ENCODE measurements around the gene LMBR1.
"Not testable (repeated sequence)": the region's sequence is repeated elsewhere in the genome, so short reads cannot be mapped to it uniquely, and the experiment has no call there.

The LMBR1 gene

GRCh38 chr7:156868363-156868762, 24.6 kb downstream of the LMBR1 start:
- not testable (repeated sequence) for H3K9me3 ChIP-seq (ENCODE audit: low read length); H3K27ac ChIP-seq (ENCODE audit: low read depth, low read length); H3K4me3 ChIP-seq (ENCODE audit: low read depth in 1 of 2, low read length in 2 of 2); H3K4me1 ChIP-seq (ENCODE audit: insufficient read depth, low read length); H3K36me3 ChIP-seq (ENCODE audit: insufficient read depth, low read length); H3K9ac ChIP-seq (ENCODE audit: low read length); H3K27me3 ChIP-seq (ENCODE audit: control insufficient read depth in 1 of 2, insufficient read depth in 2 of 2, low read length in 2 of 2)

DNA sequence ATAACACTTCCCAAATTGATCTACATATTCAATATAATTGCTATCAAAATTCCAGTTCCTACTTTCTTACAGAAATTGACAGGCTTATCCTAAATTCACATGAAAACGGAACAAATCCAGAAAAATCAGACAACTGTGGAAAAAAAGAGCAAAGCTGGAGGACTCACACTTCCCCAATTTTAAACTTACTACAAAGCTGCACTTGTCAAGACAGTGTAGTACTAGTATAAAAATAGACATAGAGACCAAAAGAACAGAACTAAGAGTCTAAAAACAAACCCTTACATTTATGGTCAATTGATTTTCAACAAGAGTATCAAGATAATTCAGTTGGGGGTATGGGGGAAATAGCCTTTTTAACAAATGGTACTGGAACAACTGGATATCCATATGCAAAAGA, 27.5 kb downstream of the LMBR1 start:
- H3K9me3 ChIP-seq (ENCODE audit: low read length) = no peaks in the 10 kb centered on the region
- H3K27ac ChIP-seq (ENCODE audit: low read depth, low read length) = no peak overlapping the region

GRCh38 chr7:156862022-156862421, 31.0 kb downstream of the LMBR1 start:
- not testable (repeated sequence) for H3K27ac ChIP-seq (ENCODE audit: low read depth, low read length); H3K9ac ChIP-seq (ENCODE audit: low read length); H3K9me3 ChIP-seq (ENCODE audit: low read length); H3K4me1 ChIP-seq (ENCODE audit: insufficient read depth, low read length); H3K36me3 ChIP-seq (ENCODE audit: insufficient read depth, low read length); H3K4me3 ChIP-seq (ENCODE audit: low read depth in 1 of 2, low read length in 2 of 2); H3K27me3 ChIP-seq (ENCODE audit: control insufficient read depth in 1 of 2, insufficient read depth in 2 of 2, low read length in 2 of 2)

More for the DNA sequence above, 27.5 kb downstream of the LMBR1 start:
- H3K4me1 ChIP-seq (ENCODE audit: insufficient read depth, low read length) = no peaks in the 10 kb centered on the region
- no peak overlapping the region for H3K9ac ChIP-seq (ENCODE audit: low read length)
- no peak overlapping the region for H3K4me3 ChIP-seq (ENCODE audit: low read depth in 1 of 2, low read length in 2 of 2)
- no peaks in the 10 kb centered on the region for H3K36me3 ChIP-seq (ENCODE audit: insufficient read depth, low read length)
- no peaks in the 10 kb centered on the region for H3K27me3 ChIP-seq (ENCODE audit: control insufficient read depth in 1 of 2, insufficient read depth in 2 of 2, low read length in 2 of 2)

DNA sequence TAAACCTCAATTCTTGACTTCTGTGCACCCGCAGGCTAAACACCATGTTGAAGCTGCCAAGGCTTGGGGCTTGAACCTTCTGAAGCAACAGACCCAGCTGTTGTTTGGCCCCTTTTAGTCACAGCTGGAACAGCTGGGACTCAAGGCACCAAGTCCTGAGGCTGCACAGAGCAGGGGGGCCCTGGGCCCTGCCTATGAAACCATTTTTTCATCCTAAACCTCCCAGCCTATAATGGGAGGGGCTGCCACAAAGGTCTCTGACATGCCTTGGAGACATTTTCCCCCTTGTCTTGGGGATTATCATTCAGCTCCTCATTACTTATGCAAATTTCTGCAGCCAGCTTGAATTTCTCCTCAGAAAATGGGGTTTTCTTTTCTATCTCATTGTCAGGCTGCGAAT, 31.8 kb downstream of the LMBR1 start:
- Histone ChIP-seq H3K9me3 (ENCODE audit: low read length) (no peaks in the 10 kb centered on the region), H3K36me3 (ENCODE audit: insufficient read depth, low read length) (no peaks in the 10 kb centered on the region), H3K9ac (ENCODE audit: low read length) (no peak overlapping the region), H3K4me1 (ENCODE audit: insufficient read depth, low read length) (no peaks in the 10 kb centered on the region), H3K27me3 (ENCODE audit: control insufficient read depth in 1 of 2, insufficient read depth in 2 of 2, low read length in 2 of 2) (no peaks in the 10 kb centered on the region), H3K4me3 (ENCODE audit: low read depth in 1 of 2, low read length in 2 of 2) (no peak overlapping the region), H3K27ac (ENCODE audit: low read depth, low read length) (no peak overlapping the region)

GRCh38 chr7:156860099-156860498, 32.9 kb downstream of the LMBR1 start:
- H3K4me1 ChIP-seq (ENCODE audit: insufficient read depth, low read length); H3K4me3 ChIP-seq (ENCODE audit: low read depth in 1 of 2, low read length in 2 of 2); H3K9ac ChIP-seq (ENCODE audit: low read length); H3K27ac ChIP-seq (ENCODE audit: low read depth, low read length); H3K9me3 ChIP-seq (ENCODE audit: low read length); H3K27me3 ChIP-seq (ENCODE audit: control insufficient read depth in 1 of 2, insufficient read depth in 2 of 2, low read length in 2 of 2); H3K36me3 ChIP-seq (ENCODE audit: insufficient read depth, low read length): not testable (repeated sequence)

GRCh38 chr7:156858523-156858922, 34.5 kb downstream of the LMBR1 start:
- no peaks in the 10 kb centered on the region for H3K36me3 ChIP-seq (ENCODE audit: insufficient read depth, low read length)
- no peaks in the 10 kb centered on the region for H3K27me3 ChIP-seq (ENCODE audit: control insufficient read depth in 1 of 2, insufficient read depth in 2 of 2, low read length in 2 of 2)
- H3K4me3 ChIP-seq (ENCODE audit: low read depth in 1 of 2, low read length in 2 of 2) = no peak overlapping the region
- H3K9me3 ChIP-seq (ENCODE audit: low read length) = peaks cover 3% of the 10 kb centered on the region
- H3K27ac ChIP-seq (ENCODE audit: low read depth, low read length) = no peak overlapping the region
- no peaks in the 10 kb centered on the region for H3K4me1 ChIP-seq (ENCODE audit: insufficient read depth, low read length)
- H3K9ac ChIP-seq (ENCODE audit: low read length) = no peak overlapping the region

GRCh38 chr7:156857757-156858156, 35.2 kb downstream of the LMBR1 start:
- no peak overlapping the region for H3K9ac ChIP-seq (ENCODE audit: low read length)
- no peaks in the 10 kb centered on the region for H3K36me3 ChIP-seq (ENCODE audit: insufficient read depth, low read length)
- H3K9me3 ChIP-seq (ENCODE audit: low read length) = peaks cover 3% of the 10 kb centered on the region
- no peak overlapping the region for H3K27ac ChIP-seq (ENCODE audit: low read depth, low read length)
- no peaks in the 10 kb centered on the region for H3K4me1 ChIP-seq (ENCODE audit: insufficient read depth, low read length)
- no peaks in the 10 kb centered on the region for H3K27me3 ChIP-seq (ENCODE audit: control insufficient read depth in 1 of 2, insufficient read depth in 2 of 2, low read length in 2 of 2)
- no peak overlapping the region for H3K4me3 ChIP-seq (ENCODE audit: low read depth in 1 of 2, low read length in 2 of 2)

DNA sequence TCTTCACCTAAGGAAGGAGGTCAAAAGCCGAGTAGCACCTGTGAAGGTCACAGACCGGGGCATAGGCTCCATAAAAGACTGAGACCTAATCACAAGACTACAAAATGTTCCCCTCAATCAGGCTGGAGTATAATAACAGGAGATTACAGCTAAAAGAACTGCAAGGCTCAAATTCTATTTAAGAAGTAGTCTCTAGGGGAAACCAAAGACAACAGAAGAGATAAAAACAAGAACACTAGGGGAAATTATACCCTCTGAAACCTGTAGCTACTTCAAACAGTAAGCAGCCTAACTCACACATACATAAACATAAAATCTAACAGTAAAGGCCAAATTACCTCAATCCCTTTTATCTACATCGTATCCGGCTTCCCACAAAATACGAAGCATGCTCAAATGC, 38.3 kb downstream of the LMBR1 start:
- Histone ChIP-seq H3K36me3 (ENCODE audit: insufficient read depth, low read length) (no peaks in the 10 kb centered on the region), H3K4me3 (ENCODE audit: low read depth in 1 of 2, low read length in 2 of 2) (no peak overlapping the region), H3K27ac (ENCODE audit: low read depth, low read length) (no peak overlapping the region), H3K4me1 (ENCODE audit: insufficient read depth, low read length) (no peaks in the 10 kb centered on the region), H3K9me3 (ENCODE audit: low read length) (peaks cover 7% of the 10 kb centered on the region), H3K27me3 (ENCODE audit: control insufficient read depth in 1 of 2, insufficient read depth in 2 of 2, low read length in 2 of 2) (no peaks in the 10 kb centered on the region), H3K9ac (ENCODE audit: low read length) (no peak overlapping the region)

DNA sequence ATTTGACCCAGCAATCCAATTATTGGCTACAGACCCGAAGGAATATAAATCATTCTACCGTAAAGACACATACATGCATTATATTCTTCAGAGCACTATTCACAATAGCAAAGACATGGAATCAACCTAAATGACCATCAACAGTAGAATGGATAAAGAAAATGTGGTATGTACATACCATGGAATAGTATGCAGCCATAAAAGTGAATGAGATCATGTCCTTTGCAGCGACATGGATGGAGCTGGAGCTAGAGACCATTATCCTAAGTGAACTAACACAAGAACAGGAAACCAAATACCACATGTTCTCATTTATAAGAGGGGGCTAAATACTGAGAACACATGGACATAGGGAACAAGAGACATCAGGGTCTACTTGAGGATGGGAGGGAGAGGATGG, 44.0 kb downstream of the LMBR1 start:
- Histone ChIP-seq H3K36me3 (ENCODE audit: insufficient read depth, low read length) (no peaks in the 10 kb centered on the region), H3K27ac (ENCODE audit: low read depth, low read length) (no peak overlapping the region), H3K27me3 (ENCODE audit: control insufficient read depth in 1 of 2, insufficient read depth in 2 of 2, low read length in 2 of 2) (no peaks in the 10 kb centered on the region), H3K4me3 (ENCODE audit: low read depth in 1 of 2, low read length in 2 of 2) (no peak overlapping the region), H3K9me3 (ENCODE audit: low read length) (peaks cover 4% of the 10 kb centered on the region), H3K9ac (ENCODE audit: low read length) (no peak overlapping the region), H3K4me1 (ENCODE audit: insufficient read depth, low read length) (no peaks in the 10 kb centered on the region)

GRCh38 chr7:156845379-156846101, 47.4 kb downstream of the LMBR1 start:
- H3K4me3 ChIP-seq (ENCODE audit: low read depth in 1 of 2, low read length in 2 of 2) = no peak overlapping the region
- H3K36me3 ChIP-seq (ENCODE audit: insufficient read depth, low read length) = no peaks in the 10 kb centered on the region
- H3K27me3 ChIP-seq (ENCODE audit: control insufficient read depth in 1 of 2, insufficient read depth in 2 of 2, low read length in 2 of 2) = no peaks in the 10 kb centered on the region
- H3K9me3 ChIP-seq (ENCODE audit: low read length) = peaks cover 4% of the 10 kb centered on the region
- H3K4me1 ChIP-seq (ENCODE audit: insufficient read depth, low read length) = no peaks in the 10 kb centered on the region
- H3K27ac ChIP-seq (ENCODE audit: low read depth, low read length) = no peak overlapping the region
- H3K9ac ChIP-seq (ENCODE audit: low read length) = no peak overlapping the region

GRCh38 chr7:156843582-156843981, 49.4 kb downstream of the LMBR1 start:
- not testable (repeated sequence) for H3K4me1 ChIP-seq (ENCODE audit: insufficient read depth, low read length); H3K27me3 ChIP-seq (ENCODE audit: control insufficient read depth in 1 of 2, insufficient read depth in 2 of 2, low read length in 2 of 2); H3K36me3 ChIP-seq (ENCODE audit: insufficient read depth, low read length); H3K4me3 ChIP-seq (ENCODE audit: low read depth in 1 of 2, low read length in 2 of 2); H3K9me3 ChIP-seq (ENCODE audit: low read length); H3K9ac ChIP-seq (ENCODE audit: low read length); H3K27ac ChIP-seq (ENCODE audit: low read depth, low read length)

GRCh38 chr7:156843157-156843556, 49.8 kb downstream of the LMBR1 start:
- Histone ChIP-seq H3K27ac (ENCODE audit: low read depth, low read length) (no peak overlapping the region), H3K36me3 (ENCODE audit: insufficient read depth, low read length) (no peaks in the 10 kb centered on the region), H3K9me3 (ENCODE audit: low read length) (no peaks in the 10 kb centered on the region), H3K9ac (ENCODE audit: low read length) (no peak overlapping the region), H3K4me3 (ENCODE audit: low read depth in 1 of 2, low read length in 2 of 2) (no peak overlapping the region), H3K4me1 (ENCODE audit: insufficient read depth, low read length) (no peaks in the 10 kb centered on the region), H3K27me3 (ENCODE audit: control insufficient read depth in 1 of 2, insufficient read depth in 2 of 2, low read length in 2 of 2) (no peaks in the 10 kb centered on the region)

All from muscle layer of colon (tissue), 2 donors.